NB4 (cell line): ENCODE results near the gene TRAIP.

Source experiments
- TF ChIP-seq, protein P1 (sequence below): IDR thresholded peaks from one replicate; pipeline ENCODE4 v1.5.1; 2012; ENCODE audit warnings: low read depth, low read length
- TF ChIP-seq, protein P2 (sequence below): IDR thresholded peaks from 2 replicates; pipeline ENCODE4 v1.6.1; 2011; ENCODE audit warnings: low read depth, low read length

DNA sequence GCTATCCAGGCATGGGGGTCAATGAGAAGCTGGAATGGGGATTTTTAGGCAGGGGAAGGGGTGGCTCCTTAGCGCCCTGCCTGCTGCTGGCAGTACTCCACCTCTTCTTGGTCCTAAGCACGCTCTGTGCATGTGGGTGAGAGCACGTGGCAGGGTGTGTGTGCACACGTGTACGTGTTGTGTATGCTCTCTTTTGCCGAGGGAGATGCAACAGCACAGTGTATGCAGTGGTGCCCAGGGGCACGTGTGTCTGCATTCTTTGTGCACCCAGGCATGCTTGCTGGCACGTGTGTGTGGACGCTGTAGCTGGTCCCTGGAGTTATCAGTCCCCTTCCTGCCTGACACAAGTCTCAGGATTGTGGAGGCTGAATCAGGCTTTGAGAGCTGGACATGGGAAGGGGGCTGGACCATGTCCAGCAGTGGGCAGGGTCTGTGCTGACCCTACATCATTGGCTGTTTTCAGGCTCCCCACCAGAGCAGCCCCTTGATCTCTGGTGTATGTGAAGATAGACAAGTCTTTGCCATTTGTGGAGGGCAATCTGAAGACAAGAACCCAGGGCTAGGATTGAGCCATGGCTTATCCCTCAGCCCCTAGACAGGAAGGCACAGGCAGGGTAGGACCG, 15.3 kb upstream of the TRAIP start:
- TF ChIP-seq, protein P1, sequence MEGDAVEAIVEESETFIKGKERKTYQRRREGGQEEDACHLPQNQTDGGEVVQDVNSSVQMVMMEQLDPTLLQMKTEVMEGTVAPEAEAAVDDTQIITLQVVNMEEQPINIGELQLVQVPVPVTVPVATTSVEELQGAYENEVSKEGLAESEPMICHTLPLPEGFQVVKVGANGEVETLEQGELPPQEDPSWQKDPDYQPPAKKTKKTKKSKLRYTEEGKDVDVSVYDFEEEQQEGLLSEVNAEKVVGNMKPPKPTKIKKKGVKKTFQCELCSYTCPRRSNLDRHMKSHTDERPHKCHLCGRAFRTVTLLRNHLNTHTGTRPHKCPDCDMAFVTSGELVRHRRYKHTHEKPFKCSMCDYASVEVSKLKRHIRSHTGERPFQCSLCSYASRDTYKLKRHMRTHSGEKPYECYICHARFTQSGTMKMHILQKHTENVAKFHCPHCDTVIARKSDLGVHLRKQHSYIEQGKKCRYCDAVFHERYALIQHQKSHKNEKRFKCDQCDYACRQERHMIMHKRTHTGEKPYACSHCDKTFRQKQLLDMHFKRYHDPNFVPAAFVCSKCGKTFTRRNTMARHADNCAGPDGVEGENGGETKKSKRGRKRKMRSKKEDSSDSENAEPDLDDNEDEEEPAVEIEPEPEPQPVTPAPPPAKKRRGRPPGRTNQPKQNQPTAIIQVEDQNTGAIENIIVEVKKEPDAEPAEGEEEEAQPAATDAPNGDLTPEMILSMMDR = no peak
- TF ChIP-seq, protein P2, sequence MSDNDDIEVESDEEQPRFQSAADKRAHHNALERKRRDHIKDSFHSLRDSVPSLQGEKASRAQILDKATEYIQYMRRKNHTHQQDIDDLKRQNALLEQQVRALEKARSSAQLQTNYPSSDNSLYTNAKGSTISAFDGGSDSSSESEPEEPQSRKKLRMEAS = no peak
